Umbilical cord (tissue), 2 donors: ENCODE results near the gene ALG11. TPM values are rescaled to one million over a fixed set of nuclear protein-coding genes. Genes with fewer than 3 reads are reported as not detected.

Source experiments
- DNase-seq: peaks from one replicate; pipeline ENCODE4 v3.0.0-alpha.2; 2015; ENCODE audit warnings: low spot score
- total RNA-seq: library from RNA; depleted of rRNA; stranded (reverse); fragments of >200 nt; gene quantifications from one replicate; pipeline ENCODE4 v1.2.3, GENCODE V29; 2014; ENCODE audit warnings: low replicate concordance; ENCODE audit not compliant: insufficient read depth

The ALG11 gene
- total RNA-seq, 1 donor from 2014 or later = 59.5 TPM

- DNase-seq = no peak
These were observed 14.4 kb upstream of the ALG11 start for GRCh38 chr13:51997641-51998330.

DNA sequence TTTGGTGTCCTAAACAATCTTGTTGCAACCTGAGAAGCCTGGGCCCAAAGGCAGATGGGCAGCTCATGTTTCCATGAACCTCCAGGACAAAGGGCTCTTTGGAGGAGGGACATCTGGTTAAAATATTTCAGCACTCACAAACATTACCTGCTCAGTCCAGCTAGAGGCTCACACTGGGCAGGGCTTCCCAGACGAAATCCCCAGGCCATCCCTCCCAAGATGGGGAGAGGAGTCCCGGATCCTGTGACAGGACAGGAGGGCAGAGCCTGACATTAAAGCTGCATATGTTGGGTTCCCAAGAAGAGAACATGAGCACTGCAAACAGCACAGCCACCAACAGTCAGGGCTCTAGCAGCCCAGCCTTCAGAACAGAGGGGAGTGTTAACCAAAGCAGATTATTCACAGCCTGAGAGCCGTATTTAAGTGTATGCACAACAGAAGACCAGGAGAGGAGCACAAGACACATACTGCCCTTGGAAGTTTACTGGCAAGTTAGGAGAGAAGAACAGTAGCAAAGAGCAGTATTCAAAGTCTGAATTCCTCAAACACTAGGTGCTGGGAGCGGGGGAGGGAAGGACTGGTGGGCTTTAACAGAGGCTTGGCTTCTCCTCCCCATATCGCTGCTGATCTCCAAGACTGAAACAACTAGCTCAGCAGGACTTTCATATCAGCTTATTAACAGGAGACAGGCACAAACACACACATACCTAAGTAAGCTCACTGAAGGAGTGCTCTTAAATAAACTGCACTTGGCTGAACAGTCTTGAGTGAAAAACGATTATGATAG, 13.3 kb upstream of the ALG11 start:
- peak; percentile 62 for DNase-seq

DNA sequence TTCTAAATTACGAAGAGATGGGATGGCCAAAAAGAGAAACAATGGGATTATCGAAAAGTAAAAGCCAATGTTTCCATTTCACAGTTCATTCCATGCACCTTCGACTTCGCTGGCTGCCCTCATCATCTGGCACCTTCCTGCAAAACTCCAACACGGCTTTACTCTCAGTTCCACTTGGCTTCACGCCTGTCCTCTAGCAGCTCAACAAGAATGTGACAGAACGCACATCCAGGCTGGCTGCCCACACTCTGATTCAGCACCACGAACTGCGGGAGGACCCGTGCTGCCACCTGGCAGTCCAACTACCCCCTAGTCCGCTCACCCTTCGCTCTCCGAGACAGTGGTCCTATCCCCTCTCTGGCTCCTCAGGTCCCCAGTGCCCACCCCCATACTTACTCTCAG, 12.7 kb upstream of the ALG11 start:
- DNase-seq = peak; percentile 47

- DNase-seq = no peak
These were observed 12.3 kb upstream of the ALG11 start for GRCh38 chr13:51999921-52000320.

DNA sequence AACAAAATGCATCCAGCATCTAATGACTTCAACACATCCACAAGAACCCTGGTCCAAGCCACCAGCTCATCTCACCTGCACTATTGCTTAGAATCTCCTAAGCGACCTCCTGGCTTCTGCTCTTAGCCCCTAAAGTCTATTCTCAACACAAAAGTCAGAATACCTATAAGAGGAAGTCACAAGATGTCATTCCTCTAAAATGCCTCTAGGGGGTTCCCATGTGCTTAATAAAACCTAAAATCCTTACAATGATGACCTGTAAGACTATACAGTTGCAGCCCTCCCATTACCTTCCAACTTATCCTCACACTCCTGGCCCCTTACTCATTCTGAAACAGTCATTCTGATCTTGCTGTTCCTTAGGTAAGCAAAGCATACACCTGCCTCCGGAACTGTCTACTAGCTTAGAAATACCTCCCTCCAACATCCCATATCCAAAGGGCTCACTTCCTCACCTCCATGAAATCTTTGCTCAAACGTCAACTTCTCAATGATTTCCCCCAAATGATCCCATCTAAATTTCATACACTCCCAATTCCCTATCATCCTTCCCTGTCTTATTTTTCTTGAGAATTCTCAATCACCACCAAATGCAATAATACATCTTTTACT, 11.0 kb upstream of the ALG11 start:
- no peak for DNase-seq

DNA sequence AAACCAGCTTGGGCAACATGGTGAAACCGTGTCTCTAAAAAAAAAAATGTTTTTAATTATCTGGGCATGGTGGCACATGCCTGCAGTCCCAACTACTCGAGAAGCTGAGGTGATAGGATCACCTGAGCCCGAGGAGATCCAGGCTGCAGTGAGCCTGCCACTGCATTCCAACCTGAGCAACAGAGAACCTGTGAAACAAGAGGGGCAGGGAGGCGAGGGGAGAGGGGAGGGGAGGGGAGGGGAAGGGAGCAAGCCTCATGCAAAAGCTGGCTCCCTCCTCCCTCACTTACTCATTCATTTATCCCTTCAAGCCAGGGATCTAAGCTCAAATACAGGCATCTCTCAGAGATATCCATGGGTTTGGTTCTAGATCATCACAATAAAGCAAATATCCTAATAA, 9.8 kb upstream of the ALG11 start:
- DNase-seq = no peak

DNA sequence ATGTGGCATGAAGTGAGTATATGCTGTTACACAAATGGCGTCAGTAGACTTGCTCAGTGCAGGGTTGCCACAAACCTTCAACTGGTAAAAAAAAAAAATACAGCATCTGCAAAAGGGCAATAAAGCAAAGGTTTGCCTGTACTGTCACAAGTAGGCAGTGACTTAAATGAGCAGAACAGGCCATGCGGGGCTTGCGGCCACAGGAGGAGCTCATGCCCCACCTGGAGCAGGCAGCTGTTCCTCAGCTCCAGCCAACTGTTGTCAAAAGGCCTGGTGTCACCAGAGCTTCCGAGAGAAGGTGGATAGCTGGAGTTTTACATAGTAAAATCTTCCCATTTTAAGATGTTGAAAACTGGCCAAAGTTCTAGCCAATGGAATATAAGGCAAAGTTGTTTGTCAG, 8.7 kb upstream of the ALG11 start:
- DNase-seq = no peak

DNA sequence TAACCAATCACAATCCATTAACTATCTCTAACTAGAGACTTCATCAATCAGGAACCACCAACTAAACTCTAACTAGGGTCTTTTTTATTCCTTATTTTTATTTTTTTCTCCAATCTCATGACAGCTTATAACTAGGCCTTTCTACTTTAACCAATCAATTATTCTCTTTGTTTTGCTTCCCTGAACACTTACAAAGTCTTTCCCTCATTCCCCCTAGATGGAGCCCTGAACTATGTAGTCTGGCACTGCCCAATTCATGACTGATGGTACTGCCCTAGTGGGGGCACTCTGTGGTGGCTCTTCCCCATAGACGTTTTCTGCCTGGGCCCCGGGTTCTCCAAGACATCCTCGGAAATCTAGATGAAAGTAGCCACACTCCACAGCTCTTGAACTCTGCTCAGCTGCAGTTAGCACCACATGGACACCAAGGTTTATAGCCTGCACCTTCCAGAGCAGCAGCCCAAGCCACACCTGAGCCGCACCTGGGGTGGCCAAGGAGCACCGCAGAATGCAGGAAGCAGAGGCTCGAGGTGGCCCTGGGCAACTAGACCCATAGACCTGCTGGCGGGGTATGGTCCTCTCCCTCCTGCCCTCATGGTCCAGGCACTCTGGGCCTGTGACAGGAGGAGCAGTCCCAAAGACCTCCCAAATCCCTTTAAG, 7.6 kb upstream of the ALG11 start:
- DNase-seq = no peak

- DNase-seq = no peak
These were observed 6.2 kb upstream of the ALG11 start for GRCh38 chr13:52005841-52006522.

GRCh38 chr13:52006523-52007245, 5.5 kb upstream of the ALG11 start:
- no peak for DNase-seq

- DNase-seq = no peak
These were observed 2.3 kb upstream of the ALG11 start for GRCh38 chr13:52009946-52010345.

DNA sequence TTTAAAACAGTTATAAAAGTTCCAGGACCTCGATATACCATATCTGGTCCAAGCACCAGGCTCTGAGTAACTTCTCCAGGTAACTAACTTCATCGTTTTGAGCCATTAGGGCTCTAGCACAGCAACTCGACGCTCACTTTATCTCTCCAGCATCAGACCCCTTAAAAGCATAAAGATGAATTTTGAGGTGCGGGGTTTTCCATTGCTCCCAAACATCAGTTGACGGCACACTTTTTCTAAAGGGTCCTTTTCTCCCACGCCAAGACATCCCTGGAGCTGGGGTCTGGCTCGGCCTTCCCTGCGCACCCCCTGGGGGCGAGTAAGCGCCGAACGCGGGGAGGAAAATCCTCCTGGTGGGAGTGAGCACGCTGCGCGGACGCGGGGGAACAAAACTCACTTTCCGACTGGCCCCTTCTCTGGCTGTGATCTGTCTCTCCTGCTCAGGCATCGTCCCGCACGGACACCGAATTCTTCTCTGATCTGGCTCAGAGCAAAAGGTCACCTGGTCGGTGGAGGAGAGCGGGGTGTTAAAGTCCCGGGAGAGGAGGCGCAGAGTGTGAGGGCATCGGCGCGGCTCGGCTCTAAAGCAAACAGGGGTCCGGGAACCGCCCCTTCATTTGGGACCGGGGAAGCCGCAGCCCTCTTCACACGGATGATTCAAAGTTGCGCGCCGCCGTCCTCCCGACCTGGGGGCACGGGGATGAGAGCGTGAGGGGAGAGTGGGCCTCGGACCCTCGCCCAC, 1.1 kb upstream of the ALG11 start, which contains the start of gene ATP7B:
Gene ATP7B (minus strand): TSS at position 561 of the 742 bp plus-strand sequence. CDS start 113 bp downstream, at position 448.
- no peak for DNase-seq

- DNase-seq = no peak
These were observed 276 bp downstream of the ALG11 start for GRCh38 chr13:52012512-52012836.

DNA sequence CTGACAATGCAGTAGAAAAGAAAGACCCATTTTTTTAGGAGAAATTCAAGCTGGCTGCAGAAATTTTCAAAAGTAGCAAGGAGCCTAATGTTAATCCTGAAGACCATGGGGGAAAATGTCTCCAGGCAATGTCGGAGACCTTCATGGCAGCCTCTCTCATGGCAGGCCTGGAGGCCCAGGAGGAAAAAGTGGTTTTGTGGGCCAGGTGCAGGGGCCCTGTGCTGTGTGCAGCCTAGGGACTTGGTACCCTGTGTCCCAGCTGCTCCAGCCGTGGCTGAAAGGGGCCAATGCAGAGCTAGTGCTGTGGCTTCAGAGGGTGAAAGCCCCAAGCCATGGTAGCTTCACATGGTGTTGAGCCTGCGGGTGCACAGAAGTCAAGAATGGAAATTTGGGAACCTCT, 4.1 kb downstream of the ALG11 start:
- DNase-seq = no peak

- no peak for DNase-seq
These were observed 8.0 kb downstream of the ALG11 start for GRCh38 chr13:52020191-52020590.

DNA sequence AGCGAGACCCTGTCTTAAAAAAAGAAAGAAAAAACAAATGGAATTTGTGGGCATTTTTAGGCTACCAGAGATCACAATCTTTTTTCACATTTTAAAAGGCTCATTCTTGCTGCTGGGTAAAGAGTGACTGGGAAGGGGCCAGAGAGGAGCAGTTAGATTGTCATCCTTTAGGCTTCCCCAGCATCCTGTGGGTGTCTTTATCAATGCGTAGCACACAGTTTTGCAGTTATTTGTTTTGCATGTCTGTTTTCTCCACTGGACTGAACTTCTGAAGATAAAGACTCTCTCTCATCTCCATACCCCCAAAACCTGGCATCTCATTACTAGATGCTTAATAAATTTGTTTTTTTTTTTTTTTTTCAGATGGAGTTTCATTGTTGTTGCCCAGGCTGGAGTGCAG, 10.2 kb downstream of the ALG11 start:
- no peak for DNase-seq

GRCh38 chr13:52024481-52024880, 12.3 kb downstream of the ALG11 start, which contains the start of gene UTP14C:
UTP14C (plus strand) TSS chr13:52024691; CDS start chr13:52028805, 4,114 bp downstream.
- DNase-seq = no peak

GRCh38 chr13:52025475-52026245, 13.5 kb downstream of the ALG11 start:
- no peak for DNase-seq

GRCh38 chr13:52026246-52026626, 14.0 kb downstream of the ALG11 start:
- DNase-seq = no peak
